Activated CD4-positive, alpha-beta T cell treated with anti-CD3 and anti-CD28 coated beads, Interleukin-2, Interleukin-6, amounts not matched to agents 100 ng/mL and 50 ng/mL, durations not matched to agents 16 hours and 8 hours (primary cell): ENCODE results near the gene TMEM231.
"Not testable (repeated sequence)": the region's sequence is repeated elsewhere in the genome, so short reads cannot be mapped to it uniquely, and the experiment has no call there.

Experiments
- DNase-seq: peaks from one replicate; pipeline ENCODE4 v3.0.0-alpha.2; 2020

TMEM231 gene

GRCh38 chr16:75529056-75529905 is 26.8 kb downstream of the TMEM231 start:
- no peak for DNase-seq

- no peak for DNase-seq
These were observed 28.2 kb downstream of the TMEM231 start for GRCh38 chr16:75527825-75528299.

GRCh38 chr16:75526032-75526790 is 29.8 kb downstream of the TMEM231 start:
- no peak for DNase-seq

- no peak for DNase-seq
These were observed 36.9 kb downstream of the TMEM231 start for GRCh38 chr16:75519175-75519574.

- DNase-seq = peak; percentile 15
These were observed 39.7 kb downstream of the TMEM231 start for GRCh38 chr16:75516189-75516966.

GRCh38 chr16:75514296-75514695 is 41.8 kb downstream of the TMEM231 start:
- DNase-seq = no peak

- no peak for DNase-seq
These were observed 49.5 kb downstream of the TMEM231 start for GRCh38 chr16:75506574-75506973.

GRCh38 chr16:75506107-75506506 is 49.9 kb downstream of the TMEM231 start:
- no peak for DNase-seq

GRCh38 chr16:75503801-75504200 is 52.3 kb downstream of the TMEM231 start:
- DNase-seq = no peak

GRCh38 chr16:75502916-75503605 is 53.0 kb downstream of the TMEM231 start:
- DNase-seq = no peak

- DNase-seq = not testable (repeated sequence)
These were observed 54.2 kb downstream of the TMEM231 start for GRCh38 chr16:75501820-75502219.

GRCh38 chr16:75501359-75501758 is 54.7 kb downstream of the TMEM231 start:
- no peak for DNase-seq

- DNase-seq = not testable (repeated sequence)
These were observed 57.3 kb downstream of the TMEM231 start for GRCh38 chr16:75498605-75499322.

- DNase-seq = no peak
These were observed 58.5 kb downstream of the TMEM231 start for GRCh38 chr16:75497558-75497957.

GRCh38 chr16:75495076-75495674 is 60.9 kb downstream of the TMEM231 start, which contains the start of gene CHST6:
Gene CHST6 (minus strand): TSS chr16:75495441. CDS start chr16:75479828, 15,613 bp downstream.
- DNase-seq = peak; percentile 16

GRCh38 chr16:75494661-75495075 is 61.4 kb downstream of the TMEM231 start:
- no peak for DNase-seq

- no peak for DNase-seq
These were observed 61.9 kb downstream of the TMEM231 start for GRCh38 chr16:75494184-75494583.

- DNase-seq = no peak
These were observed 64.2 kb downstream of the TMEM231 start for GRCh38 chr16:75491876-75492275.

GRCh38 chr16:75488322-75488721 is 67.7 kb downstream of the TMEM231 start:
- no peak for DNase-seq
